K562 (cell line): Measurements from ENCODE around the gene TSPAN15. TPM values are rescaled to one million over a fixed set of nuclear protein-coding genes. Genes with fewer than 3 reads are reported as not detected.

ENCODE experiments used
- HIVEP1 ChIP-seq: fragments of 250-450 bp; sonication (Bioruptor Pico); IDR thresholded peaks from 2 replicates; pipeline ENCODE4 v1.4.0; 2020; ENCODE audit warnings: mild to moderate bottlenecking
- NR3C1 ChIP-seq: sonication (generic); formaldehyde crosslinking; IDR thresholded peaks from 2 replicates; pipeline ENCODE4 v1.8.1; 2022; ENCODE audit warnings: missing genetic modification reagents
- POLR2H ChIP-seq: IDR thresholded peaks from 2 replicates; pipeline ENCODE4 v1.6.1; 2016; ENCODE audit warnings: missing genetic modification characterization, low read depth, mild to moderate bottlenecking, control low read depth, missing compliant biosample characterization, moderate library complexity
- PTRF ChIP-seq: fragments of 450-650 bp; IDR thresholded peaks from 2 replicates; pipeline ENCODE4 v1.6.1; 2016; ENCODE audit warnings: mild to moderate bottlenecking, missing genetic modification characterization, missing compliant biosample characterization
- RB1 ChIP-seq: fragments of 450-650 bp; IDR thresholded peaks from 2 replicates; pipeline ENCODE4 v1.6.1; 2017; ENCODE audit warnings: low read depth, mild to moderate bottlenecking
- RBM34 ChIP-seq: fragments of 200-400 bp; formaldehyde crosslinking; IDR thresholded peaks from 2 replicates; pipeline ENCODE4 v1.6.1; 2018; ENCODE audit warnings: low read length, borderline replicate concordance; ENCODE audit not compliant: insufficient read depth
- RHOXF2B ChIP-seq: fragments of 250-450 bp; sonication (Bioruptor Pico); conservative IDR thresholded peaks from 2 replicates; pipeline ENCODE4 v1.5.1; 2021
- RUNX1 ChIP-seq: sonication (generic); IDR thresholded peaks from 2 replicates; pipeline ENCODE4 v1.6.1; 2016; ENCODE audit warnings: antibody characterized with exemption, low read depth
- ZNF175 ChIP-seq: fragments of 200-800 bp; sonication (Bioruptor generic); IDR thresholded peaks from 2 replicates; pipeline ENCODE4 v1.6.1; 2016; ENCODE audit warnings: low read depth, mild to moderate bottlenecking, missing genetic modification characterization, missing compliant biosample characterization
- ZNF23 ChIP-seq: fragments of 250-450 bp; sonication (Bioruptor Pico); IDR thresholded peaks from 2 replicates; pipeline ENCODE4 v1.4.0; 2020; ENCODE audit warnings: mild to moderate bottlenecking
- polyA plus RNA-seq, 8 experiments: library from polyadenylated mRNA; depleted of rRNA in 4 of 8; stranded (reverse) in 5 of 8; unstranded in 3 of 8; fragments of >200 nt; fragmentation: Nextera tagmentation in 2 of 8; fragmentation: Illumina TruSeq in 1 of 8; extraction: Ambion mirVana in 2 of 8; extraction: Trizol in 1 of 8; gene quantifications; 2 replicates each; pipeline versions ENCODE4 v1.2.1 to v1.2.3, GENCODE V29; 2011 to 2014; ENCODE audit warnings: inconsistent platforms in 1 of 8, missing spikeins in 1 of 8
- total RNA-seq, 7 experiments: library from RNA; depleted of rRNA in 6 of 7; stranded (reverse); fragments of >200 nt in 6 of 7; fragmentation: Illumina TruSeq in 2 of 7; extraction: Trizol in 2 of 7; gene quantifications; 2 replicates each; pipeline versions ENCODE4 v1.2.1 to v1.2.3, GENCODE V29; 2011 to 2021; ENCODE audit warnings: low replicate concordance in 1 of 7
- TF ChIP-seq, protein P1 (sequence below), 2 experiments: fragments of 450-650 bp; IDR thresholded peaks; 2 replicates each; pipeline ENCODE4 v1.6.1; 2016; ENCODE audit warnings: mild to moderate bottlenecking in 2 of 2, borderline replicate concordance in 1 of 2, low read depth in 1 of 2, moderate library complexity in 1 of 2
- TF ChIP-seq, protein P2 (sequence below): IDR thresholded peaks from 2 replicates; pipeline ENCODE4 v1.6.1; 2016; ENCODE audit warnings: missing genetic modification characterization, missing compliant biosample characterization
- TF ChIP-seq, protein P3 (sequence below): fragments of 250-450 bp; sonication (Bioruptor Pico); IDR thresholded peaks from 2 replicates; pipeline ENCODE4 v1.5.0; 2020; ENCODE audit warnings: mild to moderate bottlenecking, borderline replicate concordance
- TF ChIP-seq, protein P4 (sequence below): fragments of 250-450 bp; sonication (Bioruptor Pico); IDR thresholded peaks from 2 replicates; pipeline ENCODE4 v1.6.1; 2021; ENCODE audit warnings: mild to moderate bottlenecking
- TF ChIP-seq, protein P5 (sequence below): fragments of 250-450 bp; sonication (Bioruptor Pico); IDR thresholded peaks from 2 replicates; pipeline ENCODE4 v1.5.0; 2021

Gene TSPAN15
- total and polyA plus RNA-seq, 9 of the 15 experiments (the other 6 are each of a cell fraction or from before 2014, with no cell fraction given) = 0.33 to 1.0 (median 0.45) TPM; not detected in 2

GRCh38 chr10:69446650-69447151 is 4.6 kb upstream of the TSPAN15 start (continued):
- TF ChIP-seq, protein P1, sequence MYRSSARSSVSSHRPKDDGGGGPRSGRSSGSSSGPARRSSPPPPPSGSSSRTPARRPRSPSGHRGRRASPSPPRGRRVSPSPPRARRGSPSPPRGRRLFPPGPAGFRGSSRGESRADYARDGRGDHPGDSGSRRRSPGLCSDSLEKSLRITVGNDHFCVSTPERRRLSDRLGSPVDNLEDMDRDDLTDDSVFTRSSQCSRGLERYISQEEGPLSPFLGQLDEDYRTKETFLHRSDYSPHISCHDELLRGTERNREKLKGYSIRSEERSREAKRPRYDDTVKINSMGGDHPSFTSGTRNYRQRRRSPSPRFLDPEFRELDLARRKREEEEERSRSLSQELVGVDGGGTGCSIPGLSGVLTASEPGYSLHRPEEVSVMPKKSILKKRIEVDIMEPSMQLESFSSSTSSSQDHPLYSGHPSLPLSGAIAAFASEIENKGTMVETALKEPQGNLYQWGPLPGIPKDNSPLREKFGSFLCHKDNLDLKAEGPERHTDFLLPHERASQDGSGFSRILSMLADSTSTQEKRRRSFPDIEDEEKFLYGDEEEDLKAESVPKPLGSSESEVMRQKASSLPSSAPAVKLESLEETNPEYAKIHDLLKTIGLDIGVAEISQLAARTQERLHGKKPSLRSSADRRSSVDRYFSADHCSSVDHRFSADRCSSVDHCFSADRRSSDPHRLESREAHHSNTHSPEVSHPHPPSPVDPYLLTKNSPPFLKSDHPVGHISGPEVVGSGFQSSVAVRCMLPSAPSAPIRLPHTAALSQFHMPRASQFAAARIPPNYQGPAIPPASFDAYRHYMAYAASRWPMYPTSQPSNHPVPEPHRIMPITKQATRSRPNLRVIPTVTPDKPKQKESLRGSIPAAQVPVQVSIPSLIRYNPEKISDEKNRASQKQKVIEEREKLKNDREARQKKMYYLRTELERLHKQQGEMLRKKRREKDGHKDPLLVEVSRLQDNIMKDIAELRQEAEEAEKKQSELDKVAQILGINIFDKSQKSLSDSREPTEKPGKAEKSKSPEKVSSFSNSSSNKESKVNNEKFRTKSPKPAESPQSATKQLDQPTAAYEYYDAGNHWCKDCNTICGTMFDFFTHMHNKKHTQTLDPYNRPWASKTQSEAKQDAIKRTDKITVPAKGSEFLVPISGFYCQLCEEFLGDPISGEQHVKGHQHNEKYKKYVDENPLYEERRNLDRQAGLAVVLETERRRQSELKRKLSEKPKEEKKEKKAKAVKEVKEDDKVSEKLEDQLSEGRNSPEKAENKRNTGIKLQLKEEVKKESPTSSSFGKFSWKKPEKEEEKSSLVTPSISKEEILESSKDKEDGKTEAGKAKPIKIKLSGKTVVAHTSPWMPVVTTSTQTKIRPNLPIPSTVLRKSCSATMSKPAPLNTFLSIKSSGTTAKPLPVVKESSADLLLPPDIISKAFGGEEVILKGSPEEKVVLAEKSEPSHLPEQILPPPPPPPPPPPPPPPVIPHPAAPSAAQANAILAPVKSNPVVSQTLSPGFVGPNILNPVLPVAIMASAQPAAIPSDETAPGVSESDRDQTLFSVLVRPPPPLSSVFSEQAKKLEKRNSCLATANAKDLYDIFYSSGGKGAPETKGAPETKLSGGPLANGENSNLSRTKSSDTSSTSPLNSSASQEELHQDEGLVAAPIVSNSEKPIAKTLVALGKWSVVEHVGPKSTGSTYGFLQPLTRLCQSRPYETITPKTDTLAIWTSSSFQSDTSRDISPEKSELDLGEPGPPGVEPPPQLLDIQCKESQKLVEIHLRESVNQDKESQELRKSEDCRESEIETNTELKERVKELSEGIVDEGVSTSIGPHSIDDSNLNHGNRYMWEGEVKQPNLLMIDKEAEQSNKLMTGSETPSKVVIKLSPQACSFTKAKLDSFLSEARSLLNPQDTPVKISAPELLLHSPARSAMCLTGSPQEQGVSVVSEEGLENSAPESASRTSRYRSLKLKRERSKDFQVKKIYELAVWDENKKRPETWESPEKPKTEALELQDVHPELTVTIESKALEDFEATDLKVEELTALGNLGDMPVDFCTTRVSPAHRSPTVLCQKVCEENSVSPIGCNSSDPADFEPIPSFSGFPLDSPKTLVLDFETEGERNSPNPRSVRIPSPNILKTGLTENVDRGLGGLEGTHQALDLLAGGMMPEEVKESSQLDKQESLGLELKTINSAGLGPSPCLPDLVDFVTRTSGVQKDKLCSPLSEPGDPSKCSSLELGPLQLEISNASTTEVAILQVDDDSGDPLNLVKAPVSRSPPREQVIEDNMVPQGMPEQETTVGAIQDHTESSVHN (IDR thresholded peaks at IDR 0.05; ENCODE audit: borderline replicate concordance in 1 of 2, low read depth in 1 of 2) = no peak
- TF ChIP-seq, protein P2, sequence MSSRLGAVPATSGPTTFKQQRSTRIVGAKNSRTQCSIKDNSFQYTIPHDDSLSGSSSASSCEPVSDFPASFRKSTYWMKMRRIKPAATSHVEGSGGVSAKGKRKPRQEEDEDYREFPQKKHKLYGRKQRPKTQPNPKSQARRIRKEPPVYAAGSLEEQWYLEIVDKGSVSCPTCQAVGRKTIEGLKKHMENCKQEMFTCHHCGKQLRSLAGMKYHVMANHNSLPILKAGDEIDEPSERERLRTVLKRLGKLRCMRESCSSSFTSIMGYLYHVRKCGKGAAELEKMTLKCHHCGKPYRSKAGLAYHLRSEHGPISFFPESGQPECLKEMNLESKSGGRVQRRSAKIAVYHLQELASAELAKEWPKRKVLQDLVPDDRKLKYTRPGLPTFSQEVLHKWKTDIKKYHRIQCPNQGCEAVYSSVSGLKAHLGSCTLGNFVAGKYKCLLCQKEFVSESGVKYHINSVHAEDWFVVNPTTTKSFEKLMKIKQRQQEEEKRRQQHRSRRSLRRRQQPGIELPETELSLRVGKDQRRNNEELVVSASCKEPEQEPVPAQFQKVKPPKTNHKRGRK (tag) = no peak
- TF ChIP-seq RB1 (no peak), ZNF175 (CRISPR knock-in tag) (no peak), POLR2H (no peak), HIVEP1 (CRISPR knock-in tag) (no peak), RHOXF2B (CRISPR knock-in tag) (no peak), NR3C1 (CRISPR knock-in tag) (no peak), ZNF23 (CRISPR knock-in tag) (no peak), RBM34 (no peak), RUNX1 (no peak), PTRF (no peak)
- TF ChIP-seq, protein P3, sequence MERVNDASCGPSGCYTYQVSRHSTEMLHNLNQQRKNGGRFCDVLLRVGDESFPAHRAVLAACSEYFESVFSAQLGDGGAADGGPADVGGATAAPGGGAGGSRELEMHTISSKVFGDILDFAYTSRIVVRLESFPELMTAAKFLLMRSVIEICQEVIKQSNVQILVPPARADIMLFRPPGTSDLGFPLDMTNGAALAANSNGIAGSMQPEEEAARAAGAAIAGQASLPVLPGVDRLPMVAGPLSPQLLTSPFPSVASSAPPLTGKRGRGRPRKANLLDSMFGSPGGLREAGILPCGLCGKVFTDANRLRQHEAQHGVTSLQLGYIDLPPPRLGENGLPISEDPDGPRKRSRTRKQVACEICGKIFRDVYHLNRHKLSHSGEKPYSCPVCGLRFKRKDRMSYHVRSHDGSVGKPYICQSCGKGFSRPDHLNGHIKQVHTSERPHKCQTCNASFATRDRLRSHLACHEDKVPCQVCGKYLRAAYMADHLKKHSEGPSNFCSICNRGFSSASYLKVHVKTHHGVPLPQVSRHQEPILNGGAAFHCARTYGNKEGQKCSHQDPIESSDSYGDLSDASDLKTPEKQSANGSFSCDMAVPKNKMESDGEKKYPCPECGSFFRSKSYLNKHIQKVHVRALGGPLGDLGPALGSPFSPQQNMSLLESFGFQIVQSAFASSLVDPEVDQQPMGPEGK (CRISPR knock-in tag) = no peak
- TF ChIP-seq, protein P4, sequence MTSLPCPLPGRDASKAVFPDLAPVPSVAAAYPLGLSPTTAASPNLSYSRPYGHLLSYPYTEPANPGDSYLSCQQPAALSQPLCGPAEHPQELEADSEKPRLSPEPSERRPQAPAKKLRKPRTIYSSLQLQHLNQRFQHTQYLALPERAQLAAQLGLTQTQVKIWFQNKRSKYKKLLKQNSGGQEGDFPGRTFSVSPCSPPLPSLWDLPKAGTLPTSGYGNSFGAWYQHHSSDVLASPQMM = no peak
- TF ChIP-seq, protein P5, sequence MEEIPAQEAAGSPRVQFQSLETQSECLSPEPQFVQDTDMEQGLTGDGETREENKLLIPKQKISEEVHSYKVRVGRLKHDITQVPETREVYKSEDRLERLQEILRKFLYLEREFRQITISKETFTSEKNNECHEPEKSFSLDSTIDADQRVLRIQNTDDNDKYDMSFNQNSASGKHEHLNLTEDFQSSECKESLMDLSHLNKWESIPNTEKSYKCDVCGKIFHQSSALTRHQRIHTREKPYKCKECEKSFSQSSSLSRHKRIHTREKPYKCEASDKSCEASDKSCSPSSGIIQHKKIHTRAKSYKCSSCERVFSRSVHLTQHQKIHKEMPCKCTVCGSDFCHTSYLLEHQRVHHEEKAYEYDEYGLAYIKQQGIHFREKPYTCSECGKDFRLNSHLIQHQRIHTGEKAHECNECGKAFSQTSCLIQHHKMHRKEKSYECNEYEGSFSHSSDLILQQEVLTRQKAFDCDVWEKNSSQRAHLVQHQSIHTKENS (CRISPR knock-in tag) = no peak
